K562 (cell line): ENCODE data around the gene SPRR2D. TPM values are rescaled to one million over a fixed set of nuclear protein-coding genes. Genes with fewer than 3 reads are reported as not detected.

Experiments used
- ATAC-seq: fragments of 200-7000 bp; cut with Tn5 transposase; 3 replicates; pipeline ENCODE4 v1.9.1; 2020; ENCODE audit warnings: moderate library complexity
- BruUV-seq: library from RNA; stranded (reverse); fragments of 400-500 nt; replicated peaks from 2 replicates; lab custom pipeline; 2021; lab: Mats Ljungman, UMichigan
- CTCF ChIA-PET: fragments of 300-600 bp; formaldehyde crosslinking; extraction: SDS; loops from one replicate; lab custom pipeline; 2021; ENCODE audit warnings: low intra/inter-chr PET ratio; lab: Yijun Ruan, JAX
- POLR2A ChIA-PET: fragments of 300-600, 350-650 bp; sonication (Branson Sonifier 250); formaldehyde crosslinking; extraction: SDS; loops from one replicate; lab custom pipeline; 2021; ENCODE audit warnings: antibody characterized with exemption, inconsistent platforms; lab: Yijun Ruan, JAX
- DNase-seq, 4 experiments: peaks; one replicate each; pipeline versions ENCODE4 v3.0.0 to v3.0.0-alpha.2; 2011 to 2018; ENCODE audit warnings: low spot score in 3 of 4, mixed read lengths in 3 of 4; ENCODE audit errors: extremely low read depth in 1 of 4
- FAIRE-seq: peaks from 2 replicates; lab custom pipeline; 2011; peaks lifted over from hg19 to GRCh38; lab: Jason Lieb, UNC
- H2AFZ ChIP-seq: 2 replicates; pipeline ENCODE4 v1.6.0; 2011; ENCODE audit warnings: low read depth, low read length, control low read depth, inconsistent platforms
- H3K27ac ChIP-seq: fragments of 200-600 bp; 3 replicates; pipeline ENCODE4 v1.8.0; 2011; ENCODE audit warnings: low read depth, mild to moderate bottlenecking, control low read depth, inconsistent platforms, low read length, moderate library complexity, mixed read lengths; ENCODE audit errors: extremely low read depth
- H3K27me3 ChIP-seq, 2 experiments: fragments of 300-600 bp in 1 of 2; 2 replicates in 1 of 2; 3 replicates in 1 of 2; pipeline versions ENCODE4 v1.6.0 to v1.8.0; 2011; ENCODE audit warnings: inconsistent platforms in 2 of 2, low read length in 2 of 2, mild to moderate bottlenecking in 1 of 2, mixed read lengths in 1 of 2, moderate library complexity in 1 of 2; ENCODE audit not compliant: control insufficient read depth in 2 of 2, insufficient read depth in 2 of 2
- H3K36me3 ChIP-seq: fragments of 300-600 bp; 3 replicates; pipeline ENCODE4 v1.8.0; 2011; ENCODE audit warnings: mild to moderate bottlenecking, low read length, inconsistent platforms; ENCODE audit not compliant: control insufficient read depth, insufficient read depth
- H3K4me1 ChIP-seq, 2 experiments: fragments of 200-600 bp in 1 of 2; replicated peaks in 1 of 2; 2 replicates in 1 of 2; 3 replicates in 1 of 2; pipeline versions ENCODE4 v1.5.1 to v1.8.0; 2011; ENCODE audit warnings: inconsistent platforms in 2 of 2, low read length in 2 of 2, mild to moderate bottlenecking in 1 of 2, mixed read lengths in 1 of 2, moderate library complexity in 1 of 2; ENCODE audit not compliant: control insufficient read depth in 2 of 2, insufficient read depth in 2 of 2
- H3K4me2 ChIP-seq: 2 replicates; pipeline ENCODE4 v1.6.1; 2011; ENCODE audit warnings: low read length, control low read depth, inconsistent platforms, mixed read lengths; ENCODE audit not compliant: insufficient read depth
- H3K4me3 ChIP-seq: fragments of 200-600 bp; sonication (generic), shearing (Covaris generic); 2 replicates; pipeline ENCODE4 v1.5.1; 2016; ENCODE audit warnings: control low read depth, inconsistent platforms
- H3K79me2 ChIP-seq: fragments of 200-600 bp; 3 replicates; pipeline ENCODE4 v1.8.0; 2011; ENCODE audit warnings: low read length, inconsistent platforms; ENCODE audit not compliant: control insufficient read depth, insufficient read depth
- H3K9ac ChIP-seq, 2 experiments: 2 replicates each; pipeline versions ENCODE4 v1.6.0 to v1.6.1; 2011; ENCODE audit warnings: low read depth in 2 of 2, low read length in 2 of 2, control low read depth in 1 of 2, inconsistent platforms in 1 of 2, mild to moderate bottlenecking in 1 of 2, mixed read lengths in 1 of 2; ENCODE audit not compliant: insufficient read depth in 1 of 2
- H3K9me1 ChIP-seq: one replicate; pipeline ENCODE4 v1.6.0; 2011; ENCODE audit warnings: inconsistent platforms, mild to moderate bottlenecking, low read length, moderate library complexity; ENCODE audit not compliant: control insufficient read depth, insufficient read depth
- H3K9me3 ChIP-seq: replicated peaks from 2 replicates; pipeline ENCODE4 v1.5.1; 2011; ENCODE audit warnings: low read depth, low read length, inconsistent platforms; ENCODE audit not compliant: control insufficient read depth, insufficient read depth
- H4K20me1 ChIP-seq: replicated peaks from 2 replicates; pipeline ENCODE4 v1.6.1; 2011; ENCODE audit warnings: low read length, inconsistent platforms, mixed read lengths; ENCODE audit not compliant: control insufficient read depth, insufficient read depth
- GABPB1 ChIP-seq: sonication (generic); formaldehyde crosslinking; IDR thresholded peaks from 2 replicates; pipeline ENCODE4 v1.8.0; 2022; ENCODE audit warnings: mild to moderate bottlenecking, missing genetic modification reagents
- ID3 ChIP-seq, 2 experiments: fragments of 250-450 bp in 1 of 2; fragments of 450-650 bp in 1 of 2; sonication (Bioruptor Pico) in 1 of 2; IDR thresholded peaks; 2 replicates each; pipeline versions ENCODE4 v1.6.1 to v1.8.0; 2016 to 2021; ENCODE audit warnings: mild to moderate bottlenecking in 2 of 2, moderate library complexity in 2 of 2, missing compliant biosample characterization in 1 of 2, missing genetic modification characterization in 1 of 2
- KLF6 ChIP-seq: fragments of 250-450 bp; sonication (Bioruptor Pico); IDR thresholded peaks from 2 replicates; pipeline ENCODE4 v1.4.0; 2020; ENCODE audit warnings: mild to moderate bottlenecking, moderate library complexity, borderline replicate concordance
- L3MBTL2 ChIP-seq: fragments of 450-650 bp; IDR thresholded peaks from 2 replicates; pipeline ENCODE4 v1.6.1; 2016; ENCODE audit warnings: mild to moderate bottlenecking, moderate library complexity
- MECOM ChIP-seq: fragments of 250-450 bp; sonication (Bioruptor Pico); IDR thresholded peaks from 2 replicates; pipeline ENCODE4 v1.8.0; 2022; ENCODE audit warnings: inconsistent platforms
- NELFE ChIP-seq: IDR thresholded peaks from 2 replicates; pipeline ENCODE4 v1.6.1; 2011; ENCODE audit warnings: mild to moderate bottlenecking; ENCODE audit not compliant: insufficient read depth, insufficient read length
- NFYB ChIP-seq: IDR thresholded peaks from 2 replicates; pipeline ENCODE4 v1.6.1; 2011; ENCODE audit warnings: mild to moderate bottlenecking, moderate library complexity; ENCODE audit not compliant: insufficient read length; ENCODE audit errors: extremely low read depth
- STAG1 ChIP-seq: sonication (generic); formaldehyde crosslinking; IDR thresholded peaks from 2 replicates; pipeline ENCODE4 v1.5.0; 2020; ENCODE audit warnings: missing genetic modification reagents, borderline replicate concordance
- ZBTB2 ChIP-seq: fragments of 450-650 bp; IDR thresholded peaks from 2 replicates; pipeline ENCODE4 v1.6.1; 2016; ENCODE audit warnings: antibody characterized with exemption
- ZFX ChIP-seq: sonication (generic); formaldehyde crosslinking; IDR thresholded peaks from 2 replicates; pipeline ENCODE4 v1.8.0; 2022; ENCODE audit warnings: mild to moderate bottlenecking, missing genetic modification reagents, moderate library complexity
- ZNF165 ChIP-seq: fragments of 250-450 bp; sonication (Bioruptor Pico); IDR thresholded peaks from 2 replicates; pipeline ENCODE4 v1.4.0; 2020; ENCODE audit warnings: borderline replicate concordance
- WGBS: fragments of 100-300 bp; shearing (Covaris generic); methylation state at CpG from one replicate; pipeline ENCODE4 v1.1.6; 2016; ENCODE audit warnings: low coverage, mixed read lengths; ENCODE audit not compliant: insufficient coverage; ENCODE audit errors: missing lambda C conversion rate; 5-methylcytosine and 5-hydroxymethylcytosine counted together
- in situ Hi-C: fragments of 300-500 bp; cut with MboI; formaldehyde crosslinking; loops from 4 replicates; pipeline ENCODE4 v1.15.0; 2018; ENCODE audit warnings: inconsistent platforms, mixed read lengths
- intact Hi-C: fragments of 100-400 bp; cut with micrococcal nuclease; formaldehyde crosslinking; loops from 2 replicates; pipeline ENCODE4 v1.14.2; 2022
- polyA plus RNA-seq, 8 experiments: library from polyadenylated mRNA; depleted of rRNA in 4 of 8; stranded (reverse) in 5 of 8; unstranded in 3 of 8; fragments of >200 nt; fragmentation: Nextera tagmentation in 2 of 8; fragmentation: Illumina TruSeq in 1 of 8; extraction: Ambion mirVana in 2 of 8; extraction: Trizol in 1 of 8; gene quantifications; 2 replicates each; pipeline versions ENCODE4 v1.2.1 to v1.2.3, GENCODE V29; 2011 to 2014; ENCODE audit warnings: inconsistent platforms in 1 of 8, missing spikeins in 1 of 8
- total RNA-seq, 7 experiments: library from RNA; depleted of rRNA in 6 of 7; stranded (reverse); fragments of >200 nt in 6 of 7; fragmentation: Illumina TruSeq in 2 of 7; extraction: Trizol in 2 of 7; gene quantifications; 2 replicates each; pipeline versions ENCODE4 v1.2.1 to v1.2.3, GENCODE V29; 2011 to 2021; ENCODE audit warnings: low replicate concordance in 1 of 7
- TF ChIP-seq, protein P1 (sequence below): fragments of 450-650 bp; IDR thresholded peaks from 2 replicates; pipeline ENCODE4 v1.6.1; 2016; ENCODE audit warnings: low read depth

SPRR2D gene
- total and polyA plus RNA-seq, 9 of the 15 experiments (the other 6 are each of a cell fraction or from before 2014, with no cell fraction given), result 0.91 to 5.1 (median 3.2) TPM; not detected in 1

DNA sequence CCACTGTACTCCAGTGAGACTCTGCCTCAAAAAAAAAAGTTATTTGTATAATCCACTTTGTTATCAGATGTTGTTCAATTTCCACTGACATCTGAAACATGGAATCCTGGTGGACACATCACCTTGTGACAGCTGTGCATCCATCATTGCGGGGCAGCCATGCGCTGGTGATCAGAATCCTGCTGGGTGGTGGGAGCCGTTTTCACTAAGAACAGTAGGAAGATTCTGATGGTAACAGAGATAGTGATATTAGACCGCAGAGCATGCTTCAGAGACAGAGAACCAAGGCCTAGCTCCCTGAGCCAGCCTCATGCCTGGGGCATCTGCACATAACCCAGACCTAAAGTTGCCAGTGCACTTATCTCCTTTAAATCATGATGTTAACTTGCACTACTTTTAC is 42.4 kb downstream of the SPRR2D start (continued):
- TF ChIP-seq ZFX (no peak), ZBTB2 (no peak), NELFE (no peak)

- Histone ChIP-seq H3K4me2 (no peak overlapping the region), H3K27me3 (peaks cover 2 to 17% of the 10 kb centered on the region in 2 experiments; a peak in 2 of 5 replicates), H3K4me1 (no peaks in the 10 kb centered on the region), H4K20me1 (no peaks in the 10 kb centered on the region), H3K9me1 (no peaks in the 10 kb centered on the region), H2AFZ (no peak overlapping the region), H3K27ac (no peak overlapping the region), H3K4me3 (no peak overlapping the region), H3K79me2 (no peaks in the 10 kb centered on the region), H3K36me3 (no peaks in the 10 kb centered on the region), H3K9me3 (no peaks in the 10 kb centered on the region), H3K9ac (no peak overlapping the region)
- FAIRE-seq, result no peak
- no peak for ATAC-seq
- ChIA-PET POLR2A (no interaction called here), CTCF (no interaction called here)
- 0% methylated on average over 7 of the region's 7 CpGs for WGBS
- DNase-seq, result no peak
- intact Hi-C loops, result no loop called here
- no TSS peak for BruUV-seq
- in situ Hi-C loops, result no loop called here
- TF ChIP-seq, protein P1, sequence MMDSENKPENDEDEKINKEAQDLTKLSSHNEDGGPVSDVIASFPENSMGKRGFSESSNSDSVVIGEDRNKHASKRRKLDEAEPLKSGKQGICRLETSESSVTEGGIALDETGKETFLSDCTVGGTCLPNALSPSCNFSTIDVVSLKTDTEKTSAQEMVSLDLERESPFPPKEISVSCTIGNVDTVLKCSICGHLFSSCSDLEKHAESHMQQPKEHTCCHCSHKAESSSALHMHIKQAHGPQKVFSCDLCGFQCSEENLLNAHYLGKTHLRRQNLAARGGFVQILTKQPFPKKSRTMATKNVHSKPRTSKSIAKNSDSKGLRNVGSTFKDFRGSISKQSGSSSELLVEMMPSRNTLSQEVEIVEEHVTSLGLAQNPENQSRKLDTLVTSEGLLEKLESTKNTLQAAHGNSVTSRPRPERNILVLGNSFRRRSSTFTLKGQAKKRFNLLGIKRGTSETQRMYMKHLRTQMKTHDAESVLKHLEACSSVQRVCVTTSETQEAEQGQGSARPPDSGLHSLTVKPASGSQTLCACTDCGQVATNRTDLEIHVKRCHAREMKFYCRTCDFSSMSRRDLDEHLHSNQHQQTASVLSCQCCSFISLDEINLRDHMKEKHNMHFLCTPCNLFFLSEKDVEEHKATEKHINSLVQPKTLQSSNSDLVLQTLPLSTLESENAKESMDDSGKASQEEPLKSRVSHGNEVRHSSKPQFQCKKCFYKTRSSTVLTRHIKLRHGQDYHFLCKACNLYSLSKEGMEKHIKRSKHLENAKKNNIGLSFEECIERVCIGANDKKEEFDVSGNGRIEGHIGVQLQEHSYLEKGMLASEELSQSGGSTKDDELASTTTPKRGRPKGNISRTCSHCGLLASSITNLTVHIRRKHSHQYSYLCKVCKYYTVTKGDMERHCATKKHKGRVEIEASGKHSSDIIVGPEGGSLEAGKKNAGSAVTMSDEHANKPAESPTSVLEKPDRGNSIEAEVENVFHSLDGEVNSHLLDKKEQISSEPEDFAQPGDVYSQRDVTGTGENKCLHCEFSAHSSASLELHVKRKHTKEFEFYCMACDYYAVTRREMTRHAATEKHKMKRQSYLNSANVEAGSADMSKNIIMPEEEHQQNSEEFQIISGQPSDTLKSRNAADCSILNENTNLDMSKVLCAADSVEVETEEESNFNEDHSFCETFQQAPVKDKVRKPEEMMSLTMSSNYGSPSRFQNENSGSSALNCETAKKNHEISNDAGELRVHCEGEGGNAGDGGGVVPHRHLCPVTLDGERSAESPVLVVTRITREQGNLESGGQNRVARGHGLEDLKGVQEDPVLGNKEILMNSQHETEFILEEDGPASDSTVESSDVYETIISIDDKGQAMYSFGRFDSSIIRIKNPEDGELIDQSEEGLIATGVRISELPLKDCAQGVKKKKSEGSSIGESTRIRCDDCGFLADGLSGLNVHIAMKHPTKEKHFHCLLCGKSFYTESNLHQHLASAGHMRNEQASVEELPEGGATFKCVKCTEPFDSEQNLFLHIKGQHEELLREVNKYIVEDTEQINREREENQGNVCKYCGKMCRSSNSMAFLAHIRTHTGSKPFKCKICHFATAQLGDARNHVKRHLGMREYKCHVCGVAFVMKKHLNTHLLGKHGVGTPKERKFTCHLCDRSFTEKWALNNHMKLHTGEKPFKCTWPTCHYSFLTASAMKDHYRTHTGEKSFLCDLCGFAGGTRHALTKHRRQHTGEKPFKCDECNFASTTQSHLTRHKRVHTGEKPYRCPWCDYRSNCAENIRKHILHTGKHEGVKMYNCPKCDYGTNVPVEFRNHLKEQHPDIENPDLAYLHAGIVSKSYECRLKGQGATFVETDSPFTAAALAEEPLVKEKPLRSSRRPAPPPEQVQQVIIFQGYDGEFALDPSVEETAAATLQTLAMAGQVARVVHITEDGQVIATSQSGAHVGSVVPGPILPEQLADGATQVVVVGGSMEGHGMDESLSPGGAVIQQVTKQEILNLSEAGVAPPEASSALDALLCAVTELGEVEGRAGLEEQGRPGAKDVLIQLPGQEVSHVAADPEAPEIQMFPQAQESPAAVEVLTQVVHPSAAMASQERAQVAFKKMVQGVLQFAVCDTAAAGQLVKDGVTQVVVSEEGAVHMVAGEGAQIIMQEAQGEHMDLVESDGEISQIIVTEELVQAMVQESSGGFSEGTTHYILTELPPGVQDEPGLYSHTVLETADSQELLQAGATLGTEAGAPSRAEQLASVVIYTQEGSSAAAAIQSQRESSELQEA, result no peak
- no peak for TF ChIP-seq ID3 (CRISPR knock-in tag; IDR thresholded peaks at IDR 0.05)
- TF ChIP-seq ID3 (tag; IDR thresholded peaks at IDR 0.05), result no peak
- no peak for TF ChIP-seq NFYB
- TF ChIP-seq MECOM, result no peak
- TF ChIP-seq ZNF165, result no peak
- TF ChIP-seq GABPB1, result no peak
- TF ChIP-seq L3MBTL2, result no peak
- no peak for TF ChIP-seq KLF6 (CRISPR knock-in tag)
- no peak for TF ChIP-seq STAG1 (CRISPR knock-in tag)
These were observed 43.0 kb downstream of the SPRR2D start for GRCh38 chr1:152997901-152998300.
